Astrocyte (in vitro differentiated cells and primary cell): ENCODE results near the gene CHKA.

Experiments used
- CTCF ChIP-seq: IDR thresholded peaks from 2 replicates; pipeline ENCODE4 v1.5.1; 2011; ENCODE audit warnings: low read depth, mild to moderate bottlenecking, inconsistent platforms, low read length, moderate library complexity; ENCODE audit not compliant: insufficient read depth
- EZH2 ChIP-seq: IDR thresholded peaks from 2 replicates; pipeline ENCODE4 v1.6.1; 2012; ENCODE audit warnings: mild to moderate bottlenecking, low read length, inconsistent platforms; ENCODE audit not compliant: insufficient read depth

GRCh38 chr11:68040101-68040956, 80.9 kb downstream of the CHKA start:
- TF ChIP-seq CTCF (no peak), EZH2 (no peak)
